Body of pancreas (tissue), 4 donors: Measurements from ENCODE around the gene PKLR. TPM values are rescaled to one million over a fixed set of nuclear protein-coding genes. Genes with fewer than 3 reads are reported as not detected.

Source experiments
- ATAC-seq: fragments of 150-250 bp; one replicate; pipeline ENCODE4 v1.9.1; 2016
- DNase-seq, 4 donors: peaks; one replicate each; pipeline ENCODE4 v3.0.0-alpha.2; 2019
- H3K27ac ChIP-seq, 4 donors: fragments of 200-600 bp; sonication (generic); 1 replicate in 3 of 4; 2 replicates in 1 of 4; pipeline versions ENCODE4 v1.5.1 to v1.6.1; 2016 to 2019; ENCODE audit warnings: mild to moderate bottlenecking in 1 of 4, mixed read lengths in 1 of 4, moderate library complexity in 1 of 4
- H3K27me3 ChIP-seq, 2 donors: fragments of 200-600 bp; sonication (generic); one replicate each; pipeline ENCODE4 v1.6.0; 2016; ENCODE audit warnings: mild to moderate bottlenecking in 1 of 2
- H3K36me3 ChIP-seq, 2 donors: fragments of 200-600 bp; sonication (generic); replicated peaks in 1 of 2; 2 replicates each; pipeline ENCODE4 v1.5.1; 2016; ENCODE audit warnings: low read depth in 2 of 2; ENCODE audit not compliant: insufficient read depth in 1 of 2
- H3K4me1 ChIP-seq: fragments of 200-600 bp; sonication (generic); one replicate; pipeline ENCODE4 v1.6.0; 2016
- H3K4me3 ChIP-seq, 2 donors: fragments of 200-600 bp; sonication (generic); 1 replicate in 1 of 2; 2 replicates in 1 of 2; pipeline ENCODE4 v1.5.1; 2016 to 2019
- H3K9me3 ChIP-seq, 3 donors: fragments of 200-600 bp; sonication (generic); 1 replicate in 2 of 3; 2 replicates in 1 of 3; pipeline ENCODE4 v1.5.1; 2016
- POLR2A ChIP-seq, 3 donors: fragments of 450-650 bp; IDR thresholded peaks; one replicate each; pipeline ENCODE4 v1.6.1; 2016; ENCODE audit warnings: antibody characterized with exemption in 3 of 3, mild to moderate bottlenecking in 2 of 3
- WGBS, 2 donors: methylation state at CpG; one replicate each; pipeline ENCODE4 v1.1.5; 2017; 5-methylcytosine and 5-hydroxymethylcytosine counted together
- intact Hi-C: fragments of 100-400 bp; cut with DNase I; formaldehyde crosslinking; loops from one replicate; pipeline ENCODE4 v1.15.1; 2023
- total RNA-seq, 2 donors: library from RNA; depleted of rRNA; stranded (reverse); fragments of >200 nt; gene quantifications; one replicate each; pipeline ENCODE4 v1.1.0, GENCODE V29; 2016
- TF ChIP-seq, protein P1 (sequence below), 7 experiments: fragments of 450-650 bp in 4 of 7; fragments of 200-600 bp in 3 of 7; sonication (generic) in 3 of 7; IDR thresholded peaks; one replicate each; pipeline ENCODE4 v1.5.1; 2016 to 2019; ENCODE audit warnings: antibody characterized with exemption in 7 of 7

PKLR gene
- total RNA-seq, 2 donors from 2014 or later, result not detected

DNA sequence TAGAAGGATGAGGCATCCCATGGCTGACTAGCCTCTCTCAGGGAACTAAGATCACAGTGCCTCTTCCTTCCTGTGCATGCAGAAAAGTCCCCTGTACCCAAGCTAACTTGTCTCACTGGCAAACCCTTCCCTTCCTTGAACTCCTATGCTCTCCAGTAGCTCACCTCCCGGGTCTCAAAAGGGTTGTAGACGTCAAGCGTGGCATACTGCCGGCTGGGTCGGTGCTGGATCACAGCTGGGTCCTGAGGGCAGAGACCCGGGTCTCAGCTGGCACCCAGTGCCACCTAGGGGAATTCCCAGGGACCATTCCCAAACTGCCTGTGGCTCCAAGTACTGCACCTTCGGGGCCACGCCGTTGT, 39.8 kb downstream of the PKLR start:
- Histone ChIP-seq H3K4me1 (peaks cover 24% of the 10 kb centered on the region), H3K36me3 (peaks cover 0 to 18% of the 10 kb centered on the region in 2 donors), H3K4me3 (peak overlapping the region; percentile 24 to 52), H3K27me3 (no peaks in the 10 kb centered on the region), H3K9me3 (no peaks in the 10 kb centered on the region), H3K27ac (peak overlapping the region; percentile 19 to 80 (median 71))
- WGBS, 2 donors, result 0 to 1% methylated on average over 9 of the region's 9 CpGs
- ATAC-seq (peak; percentile 3), DNase-seq (peak in 1 of 4 donors; percentile 29)
- TF ChIP-seq, protein P1, sequence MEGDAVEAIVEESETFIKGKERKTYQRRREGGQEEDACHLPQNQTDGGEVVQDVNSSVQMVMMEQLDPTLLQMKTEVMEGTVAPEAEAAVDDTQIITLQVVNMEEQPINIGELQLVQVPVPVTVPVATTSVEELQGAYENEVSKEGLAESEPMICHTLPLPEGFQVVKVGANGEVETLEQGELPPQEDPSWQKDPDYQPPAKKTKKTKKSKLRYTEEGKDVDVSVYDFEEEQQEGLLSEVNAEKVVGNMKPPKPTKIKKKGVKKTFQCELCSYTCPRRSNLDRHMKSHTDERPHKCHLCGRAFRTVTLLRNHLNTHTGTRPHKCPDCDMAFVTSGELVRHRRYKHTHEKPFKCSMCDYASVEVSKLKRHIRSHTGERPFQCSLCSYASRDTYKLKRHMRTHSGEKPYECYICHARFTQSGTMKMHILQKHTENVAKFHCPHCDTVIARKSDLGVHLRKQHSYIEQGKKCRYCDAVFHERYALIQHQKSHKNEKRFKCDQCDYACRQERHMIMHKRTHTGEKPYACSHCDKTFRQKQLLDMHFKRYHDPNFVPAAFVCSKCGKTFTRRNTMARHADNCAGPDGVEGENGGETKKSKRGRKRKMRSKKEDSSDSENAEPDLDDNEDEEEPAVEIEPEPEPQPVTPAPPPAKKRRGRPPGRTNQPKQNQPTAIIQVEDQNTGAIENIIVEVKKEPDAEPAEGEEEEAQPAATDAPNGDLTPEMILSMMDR (IDR thresholded peaks at IDR 0.05), result peak in 2 of 7 experiments; percentile 9 to 14
- TF ChIP-seq POLR2A (IDR thresholded peaks at IDR 0.05), result no peak
- intact Hi-C loops, result no loop called here

DNA sequence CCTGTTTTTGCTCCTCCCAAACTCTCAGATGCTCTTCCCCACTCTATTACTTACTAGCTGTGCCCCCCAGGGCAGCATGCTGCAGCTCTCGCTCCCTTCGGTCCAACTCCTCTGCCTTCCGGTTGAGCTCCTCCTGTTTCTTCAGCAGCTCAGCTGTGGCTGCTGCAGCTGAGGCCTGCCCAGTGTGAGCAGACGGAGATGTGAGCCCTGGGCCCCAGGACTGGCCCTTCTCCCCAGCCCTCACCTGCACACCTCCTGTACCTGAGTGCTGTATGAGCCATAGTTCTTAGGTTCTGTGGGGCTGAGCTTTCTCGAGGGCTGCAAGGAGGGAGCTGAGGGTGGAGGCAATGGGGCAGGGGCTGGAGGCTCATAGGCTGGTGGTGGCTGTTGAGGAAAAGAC, 41.0 kb downstream of the PKLR start:
- no peak for ATAC-seq
- Histone ChIP-seq H3K4me3 (no peak overlapping the region), H3K9me3 (no peaks in the 10 kb centered on the region), H3K27me3 (no peaks in the 10 kb centered on the region), H3K36me3 (peaks cover 0 to 13% of the 10 kb centered on the region in 2 donors), H3K4me1 (peaks cover 33% of the 10 kb centered on the region), H3K27ac (no peak overlapping the region)
- intact Hi-C loops, result no loop called here
- no peak for DNase-seq
- TF ChIP-seq POLR2A (IDR thresholded peaks at IDR 0.05), result no peak
- TF ChIP-seq, protein P1 (IDR thresholded peaks at IDR 0.05), result no peak
- 94 to 100% methylated on average over 5 of the region's 5 CpGs for WGBS, 2 donors

DNA sequence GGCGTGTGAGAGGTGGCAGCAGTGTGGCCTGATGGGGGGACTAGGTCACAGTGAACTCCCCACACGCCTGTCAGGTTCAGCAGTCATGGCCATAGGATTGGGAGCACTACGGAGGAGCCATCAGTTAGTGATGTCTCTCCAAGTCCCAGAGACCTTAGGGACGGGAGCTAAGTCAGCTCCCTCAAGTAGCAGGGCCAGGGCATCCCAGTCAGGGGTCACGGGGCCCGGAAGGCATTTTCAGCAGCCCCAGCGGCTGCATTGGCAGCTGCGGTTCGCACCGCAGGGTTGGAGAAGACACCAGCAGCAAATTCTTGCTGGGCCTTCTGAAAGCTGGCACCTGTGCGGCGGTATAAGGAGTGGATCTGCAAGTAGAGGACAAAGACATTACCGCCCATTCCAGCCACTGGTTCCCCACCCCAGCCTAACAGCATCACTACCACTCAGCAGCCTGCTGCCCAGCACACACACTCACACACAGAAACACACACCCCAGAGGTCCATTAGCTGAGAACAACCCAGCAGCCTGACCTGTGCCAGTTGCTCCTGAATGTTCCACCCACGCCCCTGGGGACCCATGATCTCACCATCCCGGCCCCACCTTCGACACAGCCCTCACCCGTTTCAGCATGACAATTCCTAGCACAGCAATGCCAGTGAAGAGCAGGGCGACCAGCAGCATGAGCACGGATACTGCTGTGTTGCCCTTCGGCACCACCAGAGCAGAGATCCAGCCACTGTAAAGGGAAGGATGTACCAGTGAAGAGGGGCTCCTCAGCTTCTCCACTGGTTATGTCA, 45.0 kb downstream of the PKLR start:
- peaks cover 37% of the 10 kb centered on the region for H3K4me1 ChIP-seq
- WGBS, 2 donors, result 74 to 81% methylated on average over 17 to 20 of the region's 20 CpGs
- H3K36me3 ChIP-seq, result peaks cover 0 to 4% of the 10 kb centered on the region in 2 donors
- ATAC-seq, result no peak
- TF ChIP-seq, protein P1 (IDR thresholded peaks at IDR 0.05), result no peak
- TF ChIP-seq POLR2A (IDR thresholded peaks at IDR 0.05), result no peak
- DNase-seq, result no peak
- H3K9me3 ChIP-seq, result no peaks in the 10 kb centered on the region
- intact Hi-C loops, result loop anchor here (10.0 kb wide), 1 partner anchor 339 kb away; no protein-coding TSS in a partner anchor
- H3K27me3 ChIP-seq, result no peaks in the 10 kb centered on the region
- peak overlapping the region; percentile 75 to 87 (median 82) for H3K27ac ChIP-seq
- H3K4me3 ChIP-seq, result no peak overlapping the region

DNA sequence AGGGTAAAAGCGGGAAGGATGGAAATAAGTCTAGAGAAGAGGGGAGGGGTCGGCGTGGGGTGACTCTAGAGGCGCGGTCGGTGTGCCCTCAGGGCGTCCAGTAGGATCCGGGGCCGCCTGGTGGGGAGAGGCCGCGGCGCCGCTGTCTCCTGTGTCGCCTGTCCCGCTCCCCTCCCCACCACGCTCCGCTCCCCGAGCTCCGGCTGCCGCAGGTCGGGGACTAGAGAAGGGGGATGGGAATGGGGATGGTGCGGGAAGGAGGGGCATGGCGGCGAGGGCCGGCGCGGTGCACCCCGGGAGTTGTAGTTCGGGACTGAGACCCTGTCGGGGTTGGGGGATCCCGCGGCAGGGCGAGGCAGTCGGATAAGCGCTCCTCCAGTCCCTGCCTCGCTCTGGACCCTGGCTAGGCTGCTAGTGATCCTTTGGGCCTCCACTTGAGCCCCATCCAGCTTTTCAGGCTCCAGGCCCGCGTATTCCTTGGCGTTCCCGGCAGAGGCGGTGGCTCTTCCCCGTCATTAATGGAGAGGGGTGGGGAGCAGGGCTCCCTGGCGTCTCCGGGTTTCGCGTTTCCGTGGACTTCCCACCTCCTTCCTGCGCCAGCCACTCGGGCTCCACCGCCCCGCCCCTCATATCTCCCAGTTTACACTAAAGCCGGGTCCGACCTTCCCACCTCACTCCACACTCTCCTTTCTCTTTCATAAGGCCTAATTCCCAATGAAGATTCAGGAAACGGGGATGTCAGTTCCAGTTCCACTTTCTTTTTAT, 45.8 kb downstream of the PKLR start, which contains the start of gene ENTREP3:
Gene ENTREP3 (minus strand): TSS at position 241 of the 765 bp plus-strand sequence. CDS start 606 bp downstream, outside the sequence.
- Histone ChIP-seq H3K9me3 (no peaks in the 10 kb centered on the region), H3K27me3 (no peaks in the 10 kb centered on the region), H3K4me1 (peaks cover 35% of the 10 kb centered on the region), H3K27ac (peak within 1 kb of the TSS; percentile 75 to 87 (median 82)), H3K36me3 (peaks cover 0 to 4% of the 10 kb centered on the region in 2 donors), H3K4me3 (peak within 1 kb of the TSS; percentile 59 to 92)
- 1 to 2% methylated on average over 17 to 54 of the region's 54 CpGs for WGBS, 2 donors
- ATAC-seq (peak; percentile 86), DNase-seq (peak; percentile 80 to 86 (median 84))
- TF ChIP-seq, protein P1 (IDR thresholded peaks at IDR 0.05), result no peak
- TF ChIP-seq POLR2A (IDR thresholded peaks at IDR 0.05), result peak in 2 of 3 donors; percentile 58
- intact Hi-C loops, result loop anchor here (10.0 kb wide), 1 partner anchor 339 kb away; no protein-coding TSS in a partner anchor
